Loucy (cell line): ENCODE data around the gene CPED1.

Experiments used
- CTCF ChIP-seq: fragments of 200-600 bp; sonication (generic); conservative IDR thresholded peaks from 2 replicates; pipeline ENCODE4 v1.5.1; 2014; ENCODE audit warnings: mild to moderate bottlenecking, antibody characterized with exemption, low read length
- EZH2phosphoT487 ChIP-seq: fragments of 200-600 bp; IDR thresholded peaks from 2 replicates; pipeline ENCODE4 v1.6.1; 2018; ENCODE audit warnings: antibody characterized with exemption, mild to moderate bottlenecking, moderate library complexity, borderline replicate concordance

DNA sequence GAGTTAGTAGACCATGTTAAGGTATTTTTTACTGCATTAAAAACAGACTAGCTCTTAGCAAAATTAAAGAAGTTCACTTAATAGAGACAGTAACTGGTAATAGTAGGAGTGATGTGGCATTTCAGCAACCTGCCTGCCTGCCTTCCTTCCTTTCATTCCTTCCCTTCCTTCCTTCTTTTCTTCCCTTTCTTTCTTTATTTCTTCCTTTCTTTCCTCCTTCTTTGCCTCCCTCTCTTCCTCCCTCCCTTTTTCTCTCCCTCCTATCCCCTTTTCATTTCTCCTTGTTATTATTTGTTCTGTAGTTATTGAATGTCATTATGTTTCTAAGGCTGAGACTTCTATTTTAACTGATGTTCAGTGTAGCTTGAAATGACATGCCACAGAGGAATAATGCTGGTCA, 193.8 kb downstream of the CPED1 start:
- TF ChIP-seq CTCF: no peak
- no peak for TF ChIP-seq EZH2phosphoT487
